OCI-LY1 (cell line): Measurements from ENCODE around the gene FOXD4.
"Not testable (repeated sequence)": the region's sequence is repeated elsewhere in the genome, so short reads cannot be mapped to it uniquely, and the experiment has no call there.

Experiments
- H2AFZ ChIP-seq: fragments of 200-600 bp; sonication (generic), shearing (Covaris generic); 2 replicates; pipeline ENCODE4 v1.6.0; 2014; ENCODE audit warnings: antibody characterized with exemption, mild to moderate bottlenecking, low read length
- H3F3A ChIP-seq: fragments of 200-600 bp; sonication (generic), shearing (Covaris generic); 2 replicates; pipeline ENCODE4 v1.6.0; 2014; ENCODE audit warnings: mild to moderate bottlenecking, antibody characterized with exemption, low read length, moderate library complexity; ENCODE audit not compliant: insufficient read depth
- H3K27ac ChIP-seq: fragments of 200-600 bp; sonication (generic); 2 replicates; pipeline ENCODE4 v1.5.1; 2014; ENCODE audit warnings: low read length, mixed run types, mild to moderate bottlenecking, low read depth; ENCODE audit not compliant: poor library complexity, severe bottlenecking
- H3K27me3 ChIP-seq: fragments of 200-600 bp; sonication (generic); 2 replicates; pipeline ENCODE4 v1.6.0; 2014; ENCODE audit warnings: antibody characterized with exemption, mild to moderate bottlenecking, low read length, moderate library complexity; ENCODE audit not compliant: insufficient read depth
- H3K36me3 ChIP-seq: fragments of 200-600 bp; sonication (generic); 2 replicates; pipeline ENCODE4 v1.6.1; 2014; ENCODE audit warnings: mild to moderate bottlenecking, antibody characterized with exemption, low read length, moderate library complexity, mixed read lengths; ENCODE audit not compliant: insufficient read depth
- H3K4me1 ChIP-seq: fragments of 200-600 bp; sonication (generic); 2 replicates; pipeline ENCODE4 v1.5.1; 2014; ENCODE audit warnings: mild to moderate bottlenecking, low read length, moderate library complexity; ENCODE audit not compliant: insufficient read depth, severe bottlenecking
- H3K4me2 ChIP-seq: fragments of 200-600 bp; sonication (generic), shearing (Covaris generic); 2 replicates; pipeline ENCODE4 v1.6.1; 2014; ENCODE audit warnings: low read length
- H3K4me3 ChIP-seq: fragments of 200-600 bp; sonication (generic); 2 replicates; pipeline ENCODE4 v1.5.1; 2014; ENCODE audit warnings: low read length, low read depth, mild to moderate bottlenecking, mixed read lengths; ENCODE audit not compliant: poor library complexity, severe bottlenecking
- H3K79me2 ChIP-seq: fragments of 200-600 bp; shearing (Covaris generic); 2 replicates; pipeline ENCODE4 v1.6.1; 2016; ENCODE audit warnings: mixed run types, low read length, mixed read lengths; ENCODE audit not compliant: insufficient read depth
- H3K9ac ChIP-seq: fragments of 200-600 bp; sonication (generic), shearing (Covaris generic); 2 replicates; pipeline ENCODE4 v1.6.1; 2014; ENCODE audit warnings: mild to moderate bottlenecking, low read length, mixed read lengths
- H3K9me2 ChIP-seq: fragments of 200-600 bp; sonication (generic), shearing (Covaris generic); 2 replicates; pipeline ENCODE4 v1.6.1; 2014; ENCODE audit warnings: low read depth, mild to moderate bottlenecking, low read length, mixed read lengths
- H3K9me3 ChIP-seq: fragments of 200-600 bp; shearing (Covaris generic); 2 replicates; pipeline ENCODE4 v1.6.1; 2014; ENCODE audit warnings: low read length, mixed read lengths
- H4K20me1 ChIP-seq: fragments of 200-600 bp; sonication (generic), shearing (Covaris generic); 2 replicates; pipeline ENCODE4 v1.6.0; 2016; ENCODE audit warnings: mild to moderate bottlenecking, low read length; ENCODE audit not compliant: insufficient read depth

FOXD4 gene

GRCh38 chr9:114267-115117 is 3.7 kb downstream of the FOXD4 start:
- not testable (repeated sequence) for H3K4me1 ChIP-seq, H3K4me3 ChIP-seq, H3K4me2 ChIP-seq, H2AFZ ChIP-seq, H3K36me3 ChIP-seq, H3K27ac ChIP-seq, H3K9me2 ChIP-seq, H3K79me2 ChIP-seq, H3K27me3 ChIP-seq, H3K9me3 ChIP-seq, H3K9ac ChIP-seq, H3F3A ChIP-seq, H4K20me1 ChIP-seq

- H3K4me3 ChIP-seq, H3K36me3 ChIP-seq: not testable (repeated sequence)
These were observed 4.5 kb downstream of the FOXD4 start for GRCh38 chr9:113468-114266.

GRCh38 chr9:112589-113467 is 5.4 kb downstream of the FOXD4 start:
- H3K9me2 ChIP-seq, H3F3A ChIP-seq, H3K79me2 ChIP-seq, H3K36me3 ChIP-seq, H3K9me3 ChIP-seq, H3K4me1 ChIP-seq, H3K27me3 ChIP-seq, H3K4me2 ChIP-seq, H4K20me1 ChIP-seq, H2AFZ ChIP-seq, H3K4me3 ChIP-seq, H3K9ac ChIP-seq, H3K27ac ChIP-seq: not testable (repeated sequence)

More at GRCh38 chr9:113468-114266, 4.5 kb downstream of the FOXD4 start:
- not testable (repeated sequence) for H3K9me2 ChIP-seq, H3K79me2 ChIP-seq, H3K9ac ChIP-seq, H3K27ac ChIP-seq, H3K27me3 ChIP-seq, H4K20me1 ChIP-seq, H2AFZ ChIP-seq, H3K4me2 ChIP-seq, H3K4me1 ChIP-seq, H3F3A ChIP-seq, H3K9me3 ChIP-seq

- not testable (repeated sequence) for H3K9ac ChIP-seq, H3K79me2 ChIP-seq, H2AFZ ChIP-seq, H3K4me2 ChIP-seq, H3K27me3 ChIP-seq, H3K4me3 ChIP-seq, H3K4me1 ChIP-seq, H3K9me2 ChIP-seq, H3K27ac ChIP-seq, H3F3A ChIP-seq, H3K9me3 ChIP-seq, H4K20me1 ChIP-seq, H3K36me3 ChIP-seq
These were observed 7.5 kb downstream of the FOXD4 start for GRCh38 chr9:110672-111071.

- H3K4me2 ChIP-seq, H3K4me1 ChIP-seq: not testable (repeated sequence)
These were observed 8.7 kb downstream of the FOXD4 start for GRCh38 chr9:109540-109939.

GRCh38 chr9:108742-109495 is 9.3 kb downstream of the FOXD4 start:
- H3K4me1 ChIP-seq, H3K9me2 ChIP-seq, H3K27ac ChIP-seq, H3K9me3 ChIP-seq, H3K9ac ChIP-seq, H4K20me1 ChIP-seq, H3K27me3 ChIP-seq, H3K36me3 ChIP-seq, H3F3A ChIP-seq, H3K4me2 ChIP-seq, H2AFZ ChIP-seq, H3K4me3 ChIP-seq, H3K79me2 ChIP-seq: not testable (repeated sequence)

More at GRCh38 chr9:109540-109939, 8.7 kb downstream of the FOXD4 start:
- H3F3A ChIP-seq, H2AFZ ChIP-seq, H3K4me3 ChIP-seq, H3K9me2 ChIP-seq, H4K20me1 ChIP-seq, H3K36me3 ChIP-seq, H3K27ac ChIP-seq, H3K9me3 ChIP-seq, H3K27me3 ChIP-seq, H3K9ac ChIP-seq, H3K79me2 ChIP-seq: not testable (repeated sequence)

GRCh38 chr9:105991-106390 is 12.2 kb downstream of the FOXD4 start:
- not testable (repeated sequence) for H4K20me1 ChIP-seq, H3K4me1 ChIP-seq, H2AFZ ChIP-seq, H3K27me3 ChIP-seq, H3K27ac ChIP-seq, H3K4me2 ChIP-seq, H3K36me3 ChIP-seq, H3K4me3 ChIP-seq, H3F3A ChIP-seq, H3K79me2 ChIP-seq, H3K9me3 ChIP-seq, H3K9me2 ChIP-seq, H3K9ac ChIP-seq
